Activated naive CD8-positive, alpha-beta T cell treated with anti-CD3 and anti-CD28 coated beads, Interleukin-2, amount 50 U/mL, for 24 hours (primary cell): ENCODE data around the gene TSPO2.

Source experiments
- ATAC-seq: fragments of 150-1000 bp; cut with Tn5 transposase; one replicate; pipeline ENCODE4 v1.10.0; 2021
- DNase-seq: peaks from one replicate; pipeline ENCODE4 v3.0.0; 2021
- H3K27ac Mint-ChIP-seq: one replicate; pipeline ENCODE4 v1.8.0; 2021; ENCODE audit warnings: mild to moderate bottlenecking, mixed read lengths
- H3K27me3 Mint-ChIP-seq: one replicate; pipeline ENCODE4 v1.8.0; 2021; ENCODE audit warnings: mixed read lengths
- H3K36me3 Mint-ChIP-seq: one replicate; pipeline ENCODE4 v1.8.0; 2021; ENCODE audit warnings: low read depth, mixed read lengths
- H3K4me1 Mint-ChIP-seq: one replicate; pipeline ENCODE4 v1.8.0; 2021; ENCODE audit warnings: mixed read lengths
- H3K4me3 Mint-ChIP-seq: one replicate; pipeline ENCODE4 v1.8.0; 2021; ENCODE audit warnings: mild to moderate bottlenecking, moderate library complexity, mixed read lengths
- H3K9me3 Mint-ChIP-seq: one replicate; pipeline ENCODE4 v1.8.0; 2021; ENCODE audit warnings: mixed read lengths

TSPO2 gene

DNA sequence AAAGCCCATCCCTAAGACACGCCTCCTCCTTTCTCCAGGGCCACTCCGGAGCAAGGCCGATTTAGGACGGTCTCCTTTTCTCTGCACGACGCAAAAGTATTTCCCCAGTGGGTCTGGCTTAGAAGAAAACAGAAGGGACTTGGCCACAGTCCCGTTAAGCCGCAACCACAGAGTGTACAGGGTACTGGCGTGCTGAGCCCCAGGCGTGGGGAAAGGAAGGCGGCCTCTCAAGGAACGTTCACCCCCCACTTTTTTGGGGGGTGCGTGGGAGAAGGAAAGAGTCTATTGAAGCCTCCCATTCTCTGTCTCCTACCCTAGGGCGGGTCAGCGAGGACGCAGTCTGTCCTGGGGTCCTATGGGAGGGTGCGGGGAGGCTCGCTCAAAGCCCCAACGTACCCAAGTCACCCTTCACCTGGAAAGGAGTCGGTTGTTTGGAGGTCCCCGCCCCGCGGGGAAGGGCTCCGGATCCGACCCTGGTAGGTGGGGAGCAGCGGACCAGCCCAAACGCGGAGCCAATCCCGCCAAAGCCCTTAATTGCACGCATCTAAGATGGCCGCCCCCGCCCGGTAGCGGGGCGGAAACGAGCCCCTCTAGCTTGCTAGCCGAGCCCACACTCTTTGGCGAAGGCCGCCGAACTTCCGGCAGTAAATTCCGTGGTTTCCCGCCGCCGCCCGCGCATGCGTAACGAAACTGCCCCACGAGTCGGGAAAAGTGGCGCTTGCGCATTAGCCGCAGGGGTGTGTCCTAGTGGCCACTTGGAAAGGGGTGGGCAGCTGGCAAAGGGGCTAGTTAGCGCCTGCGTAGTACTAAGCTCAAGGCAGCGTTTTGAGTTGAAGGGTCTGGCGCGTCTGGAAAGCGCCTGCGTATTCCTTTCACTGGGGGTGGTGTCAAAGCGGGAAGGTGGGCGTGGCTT, 29.9 kb downstream of the TSPO2 start, which contains the start of gene OARD1:
TSS of gene OARD1 (minus strand) at position 434 of the 913 bp plus-strand sequence. CDS start 722 bp downstream, outside the sequence.
- H3K27me3 Mint-ChIP-seq = no peaks in the 10 kb centered on the region
- peaks cover 55% of the 10 kb centered on the region for H3K4me1 Mint-ChIP-seq
- H3K4me3 Mint-ChIP-seq = peak within 1 kb of the TSS; percentile 93
- peak; percentile 99 for DNase-seq
- no peaks in the 10 kb centered on the region for H3K9me3 Mint-ChIP-seq
- peak; percentile 84 for ATAC-seq
- peak within 1 kb of the TSS; percentile 96 for H3K27ac Mint-ChIP-seq
- H3K36me3 Mint-ChIP-seq = peaks cover 37% of the 10 kb centered on the region

- Mint-ChIP-seq H3K27ac (peak within 1 kb of the TSS; percentile 96), H3K36me3 (peaks cover 30% of the 10 kb centered on the region), H3K4me1 (peaks cover 60% of the 10 kb centered on the region), H3K27me3 (no peaks in the 10 kb centered on the region), H3K9me3 (no peaks in the 10 kb centered on the region), H3K4me3 (peak within 1 kb of the TSS; percentile 93)
- DNase-seq (peak; percentile 100), ATAC-seq (peak; percentile 83)
These were observed 30.6 kb downstream of the TSPO2 start, which contains the start of gene NFYA for GRCh38 chr6:41072836-41073202. NFYA (plus strand) TSS chr6:41072974; CDS start chr6:41079090, 6,116 bp downstream.

- no peaks in the 10 kb centered on the region for H3K9me3 Mint-ChIP-seq
- DNase-seq = peak; percentile 84
- H3K27me3 Mint-ChIP-seq = no peaks in the 10 kb centered on the region
- peak; percentile 12 for ATAC-seq
- peak overlapping the region; percentile 93 for H3K4me3 Mint-ChIP-seq
- H3K4me1 Mint-ChIP-seq = peaks cover 63% of the 10 kb centered on the region
- peak overlapping the region; percentile 90 for H3K27ac Mint-ChIP-seq
- peaks cover 27% of the 10 kb centered on the region for H3K36me3 Mint-ChIP-seq
These were observed 31.1 kb downstream of the TSPO2 start for GRCh38 chr6:41073203-41073967.

DNA sequence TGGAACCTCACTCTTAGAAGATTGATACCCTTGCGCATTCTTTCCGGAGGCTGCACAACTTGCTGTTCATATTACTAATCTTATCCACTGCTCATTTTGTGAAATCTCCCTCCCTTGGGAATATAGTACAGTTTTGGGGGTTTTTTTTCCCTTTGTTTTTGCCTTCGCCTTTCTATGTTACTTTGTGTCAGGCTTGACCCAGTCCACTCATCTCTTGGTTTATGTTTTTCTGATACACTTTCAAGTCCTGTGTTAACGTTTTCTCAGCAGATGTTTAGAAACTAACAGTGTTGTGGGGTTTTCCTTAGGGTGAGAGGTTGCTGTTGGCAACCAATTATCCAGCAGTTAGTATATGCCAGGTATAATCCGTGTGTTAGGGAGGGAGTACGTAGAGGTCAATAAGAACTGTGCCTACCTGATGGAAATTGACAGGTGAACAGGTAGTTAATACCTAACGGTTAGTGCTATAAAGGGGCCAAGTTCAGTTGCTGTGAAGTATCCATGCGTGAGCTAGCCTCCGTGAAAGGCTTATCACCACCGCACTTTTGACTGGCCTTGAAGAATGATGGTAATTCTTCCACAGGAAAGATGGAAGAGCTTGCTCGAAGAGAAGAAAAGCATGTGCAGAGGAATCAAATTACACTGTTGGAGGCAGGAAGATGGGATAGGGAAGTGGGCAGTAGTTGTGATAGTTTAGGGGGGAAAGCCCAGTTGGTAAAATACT, 31.9 kb downstream of the TSPO2 start:
- peaks cover 31% of the 10 kb centered on the region for H3K36me3 Mint-ChIP-seq
- H3K27ac Mint-ChIP-seq = peak overlapping the region; percentile 90
- DNase-seq (no peak), ATAC-seq (no peak)
- H3K4me3 Mint-ChIP-seq = peak overlapping the region; percentile 93
- no peaks in the 10 kb centered on the region for H3K27me3 Mint-ChIP-seq
- no peaks in the 10 kb centered on the region for H3K9me3 Mint-ChIP-seq
- H3K4me1 Mint-ChIP-seq = peaks cover 68% of the 10 kb centered on the region

DNA sequence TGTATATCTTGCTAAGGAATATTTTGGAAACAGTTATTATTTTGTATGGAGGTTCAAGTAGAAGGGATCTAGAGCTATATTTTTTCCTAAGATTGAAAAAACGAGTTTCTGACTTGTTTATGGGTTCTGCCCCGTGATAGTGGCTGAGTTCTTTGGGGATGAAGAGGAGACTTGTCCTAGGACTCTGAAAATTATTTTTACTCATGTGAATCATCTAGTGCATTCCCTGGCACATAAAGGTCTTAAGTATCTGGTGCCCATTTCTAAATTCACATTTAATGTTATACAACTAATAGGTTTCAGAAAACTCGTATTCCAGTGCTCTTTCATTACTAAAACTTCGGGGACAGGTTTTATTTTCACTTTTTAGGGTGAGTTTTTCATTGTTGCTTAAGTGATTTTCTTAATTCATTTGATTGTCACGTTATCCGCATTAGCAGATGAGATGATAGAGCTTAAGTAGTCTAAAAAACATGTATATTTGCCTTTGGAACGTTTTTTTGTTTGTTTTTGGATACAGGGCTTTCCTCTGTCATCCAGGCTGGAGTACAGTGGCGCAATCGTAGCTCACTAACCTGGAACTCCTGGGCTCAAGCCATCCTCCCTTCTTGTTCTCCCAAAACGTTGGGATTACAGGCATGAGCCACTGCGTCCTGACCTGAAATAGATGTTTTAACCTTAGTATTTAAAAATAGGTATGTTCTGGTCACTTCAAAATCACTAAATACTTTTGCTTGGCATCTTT, 32.6 kb downstream of the TSPO2 start:
- Mint-ChIP-seq H3K27ac (peak overlapping the region; percentile 90), H3K9me3 (no peaks in the 10 kb centered on the region), H3K27me3 (no peaks in the 10 kb centered on the region), H3K36me3 (peaks cover 33% of the 10 kb centered on the region), H3K4me3 (peak overlapping the region; percentile 93), H3K4me1 (peaks cover 72% of the 10 kb centered on the region)
- DNase-seq (no peak), ATAC-seq (no peak)

GRCh38 chr6:41075651-41076626, 33.7 kb downstream of the TSPO2 start:
- Mint-ChIP-seq H3K4me1 (peaks cover 76% of the 10 kb centered on the region), H3K27me3 (no peaks in the 10 kb centered on the region), H3K4me3 (peak overlapping the region; percentile 93), H3K36me3 (peaks cover 38% of the 10 kb centered on the region), H3K27ac (peak overlapping the region; percentile 69), H3K9me3 (no peaks in the 10 kb centered on the region)
- ATAC-seq = no peak
- no peak for DNase-seq

GRCh38 chr6:41077536-41077935, 35.3 kb downstream of the TSPO2 start:
- Mint-ChIP-seq H3K4me1 (peaks cover 80% of the 10 kb centered on the region), H3K4me3 (no peak overlapping the region), H3K9me3 (no peaks in the 10 kb centered on the region), H3K27ac (no peak overlapping the region), H3K27me3 (no peaks in the 10 kb centered on the region), H3K36me3 (peaks cover 43% of the 10 kb centered on the region)
- DNase-seq = no peak
- no peak for ATAC-seq

DNA sequence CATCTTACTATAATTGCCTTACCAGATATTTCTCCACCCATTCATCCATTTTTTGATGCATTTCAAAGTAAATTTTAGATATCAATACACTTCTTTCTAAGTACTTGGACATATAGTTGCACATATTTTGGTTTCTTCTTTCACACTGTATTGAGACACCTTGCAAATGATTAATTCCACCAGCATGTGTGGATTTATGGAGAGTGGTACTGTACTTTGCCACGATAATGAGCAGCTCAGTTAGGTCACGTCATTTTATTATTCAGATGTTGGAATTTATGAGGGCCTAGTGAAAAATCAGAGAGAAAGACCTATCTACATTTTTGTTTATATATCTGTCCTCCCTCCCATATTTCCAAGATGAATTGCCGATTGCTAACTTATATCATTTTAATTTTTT, 35.8 kb downstream of the TSPO2 start:
- Mint-ChIP-seq H3K27ac (no peak overlapping the region), H3K36me3 (peaks cover 41% of the 10 kb centered on the region), H3K4me3 (no peak overlapping the region), H3K9me3 (no peaks in the 10 kb centered on the region), H3K4me1 (peaks cover 77% of the 10 kb centered on the region), H3K27me3 (no peaks in the 10 kb centered on the region)
- DNase-seq (no peak), ATAC-seq (no peak)

DNA sequence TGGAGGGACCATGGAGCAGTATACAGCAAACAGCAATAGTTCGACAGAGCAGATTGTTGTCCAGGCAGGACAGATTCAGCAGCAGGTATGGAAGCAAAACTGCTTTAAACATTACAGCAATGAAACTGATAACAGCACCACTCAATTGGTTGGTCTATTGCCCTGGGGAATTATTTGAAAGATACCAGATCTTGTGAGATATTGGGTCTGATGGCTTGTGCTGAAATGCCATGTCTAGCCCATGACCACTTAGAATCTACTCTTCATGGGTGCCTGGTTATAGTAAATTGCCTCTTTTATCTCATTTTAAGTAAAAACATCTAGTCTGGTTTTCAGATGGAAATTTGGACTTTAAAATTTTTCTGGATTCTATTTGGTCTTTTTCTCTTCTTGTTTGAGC, 36.8 kb downstream of the TSPO2 start:
- Mint-ChIP-seq H3K4me3 (no peak overlapping the region), H3K27ac (peak overlapping the region; percentile 2), H3K9me3 (no peaks in the 10 kb centered on the region), H3K4me1 (peaks cover 72% of the 10 kb centered on the region), H3K36me3 (peaks cover 44% of the 10 kb centered on the region), H3K27me3 (no peaks in the 10 kb centered on the region)
- ATAC-seq (no peak), DNase-seq (no peak)

DNA sequence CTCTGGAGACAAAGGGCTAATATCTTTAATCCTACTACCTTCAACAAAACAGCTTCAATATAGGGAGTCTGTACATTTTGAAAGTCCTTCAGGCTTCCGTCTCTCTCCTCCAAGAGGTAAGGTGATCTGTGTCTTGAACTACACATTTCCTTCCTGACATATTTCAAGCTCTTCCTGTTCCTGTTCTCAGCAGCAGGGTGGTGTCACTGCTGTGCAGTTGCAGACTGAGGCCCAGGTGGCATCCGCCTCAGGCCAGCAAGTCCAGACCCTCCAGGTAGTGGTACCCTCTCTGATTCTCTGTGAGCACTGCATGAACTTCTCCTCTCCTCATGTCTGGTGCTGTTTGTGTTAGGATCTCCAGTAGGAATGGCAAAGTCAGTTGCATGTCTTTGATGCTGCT, 38.4 kb downstream of the TSPO2 start:
- H3K27ac Mint-ChIP-seq = peak overlapping the region; percentile 29
- H3K9me3 Mint-ChIP-seq = no peaks in the 10 kb centered on the region
- no peaks in the 10 kb centered on the region for H3K27me3 Mint-ChIP-seq
- ATAC-seq (no peak), DNase-seq (no peak)
- H3K4me3 Mint-ChIP-seq = peak overlapping the region; percentile 12
- peaks cover 51% of the 10 kb centered on the region for H3K36me3 Mint-ChIP-seq
- H3K4me1 Mint-ChIP-seq = peaks cover 57% of the 10 kb centered on the region

- ATAC-seq = no peak
- H3K4me1 Mint-ChIP-seq = peaks cover 35% of the 10 kb centered on the region
- H3K27ac Mint-ChIP-seq = no peak overlapping the region
- DNase-seq = no peak
- peaks cover 63% of the 10 kb centered on the region for H3K36me3 Mint-ChIP-seq
- H3K4me3 Mint-ChIP-seq = no peak overlapping the region
- no peaks in the 10 kb centered on the region for H3K27me3 Mint-ChIP-seq
- no peaks in the 10 kb centered on the region for H3K9me3 Mint-ChIP-seq
These were observed 40.8 kb downstream of the TSPO2 start for GRCh38 chr6:41083072-41083471.

GRCh38 chr6:41085182-41085581, 42.9 kb downstream of the TSPO2 start:
- Mint-ChIP-seq H3K27ac (no peak overlapping the region), H3K4me1 (peaks cover 19% of the 10 kb centered on the region), H3K27me3 (no peaks in the 10 kb centered on the region), H3K4me3 (no peak overlapping the region), H3K9me3 (no peaks in the 10 kb centered on the region), H3K36me3 (peaks cover 57% of the 10 kb centered on the region)
- DNase-seq (no peak), ATAC-seq (no peak)

DNA sequence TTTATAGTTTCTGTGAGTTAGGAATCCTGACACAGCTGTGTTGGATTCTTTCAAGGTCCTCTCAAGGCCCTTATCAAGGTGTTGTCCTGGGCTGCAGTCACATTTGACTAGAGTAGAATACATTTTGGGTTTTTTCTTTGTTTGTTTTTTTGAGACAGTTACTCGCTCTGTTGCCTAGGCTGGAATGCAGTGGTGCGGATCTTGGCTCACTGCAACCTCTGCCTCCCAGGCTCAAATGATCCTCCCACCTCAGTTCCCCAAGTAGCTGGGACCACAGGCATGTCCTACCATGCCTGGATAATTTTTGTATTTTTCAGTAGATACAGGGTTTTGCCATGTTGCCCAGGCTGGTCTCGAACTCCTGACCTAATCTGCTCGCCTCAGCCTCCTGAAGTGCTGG, 46.2 kb downstream of the TSPO2 start:
- H3K4me3 Mint-ChIP-seq = no peak overlapping the region
- ATAC-seq = no peak
- no peaks in the 10 kb centered on the region for H3K9me3 Mint-ChIP-seq
- H3K36me3 Mint-ChIP-seq = peaks cover 57% of the 10 kb centered on the region
- no peak for DNase-seq
- no peaks in the 10 kb centered on the region for H3K27me3 Mint-ChIP-seq
- H3K27ac Mint-ChIP-seq = no peak overlapping the region
- no peaks in the 10 kb centered on the region for H3K4me1 Mint-ChIP-seq
